HFFc6 (cell line): ENCODE results near the gene SLC66A2. TPM values are rescaled to one million over a fixed set of nuclear protein-coding genes. Genes with fewer than 3 reads are reported as not detected.

Source experiments
- DNase-seq: peaks from one replicate; pipeline ENCODE4 v3.0.0-alpha.2; 2018
- H3K27ac Mint-ChIP-seq: 2 replicates; pipeline ENCODE4 v1.8.0; 2020; ENCODE audit warnings: mild to moderate bottlenecking, mixed read lengths
- H3K27me3 Mint-ChIP-seq: 2 replicates; pipeline ENCODE4 v1.8.0; 2021; ENCODE audit warnings: mild to moderate bottlenecking, moderate library complexity, mixed read lengths; ENCODE audit not compliant: insufficient read depth
- H3K36me3 Mint-ChIP-seq: 2 replicates; pipeline ENCODE4 v1.8.0; 2021; ENCODE audit warnings: low read depth, mixed read lengths
- H3K4me1 Mint-ChIP-seq: 2 replicates; pipeline ENCODE4 v1.8.0; 2020; ENCODE audit warnings: low read depth, mixed read lengths
- H3K4me3 Mint-ChIP-seq: 2 replicates; pipeline ENCODE4 v1.8.0; 2020; ENCODE audit warnings: mild to moderate bottlenecking, moderate library complexity, mixed read lengths
- H3K9me3 Mint-ChIP-seq: 2 replicates; pipeline ENCODE4 v1.8.0; 2020; ENCODE audit warnings: mild to moderate bottlenecking, mixed read lengths
- CTCF ChIP-seq: fragments of 200-600 bp; sonication (generic); IDR thresholded peaks from 2 replicates; pipeline ENCODE4 v1.5.0; 2021; ENCODE audit warnings: antibody characterized with exemption, mild to moderate bottlenecking
- total RNA-seq, 6 experiments: library from RNA; stranded (reverse); fragmentation: NEBNext Ultra II Directional; extraction: Animal tissue kit (Norgen Biotek cat#: 25700); gene quantifications; 2 replicates in 1 of 6; 3 replicates in 5 of 6; pipeline ENCODE4 v1.2.3, GENCODE V29; 2021

Gene SLC66A2
- total RNA-seq, 6 experiments from 2014 or later = 26.6 to 41.2 (median 29.9) TPM

- TF ChIP-seq CTCF = no peak
- H3K36me3 Mint-ChIP-seq = peaks cover 38% of the 10 kb centered on the region
- H3K9me3 Mint-ChIP-seq = peaks cover 72% of the 10 kb centered on the region
- H3K4me1 Mint-ChIP-seq = no peaks in the 10 kb centered on the region
- H3K27ac Mint-ChIP-seq = no peak overlapping the region
- H3K27me3 Mint-ChIP-seq = peaks cover 5% of the 10 kb centered on the region; the same call in 1 of the 2 replicates
- no peak overlapping the region; the same call in 1 of the 2 replicates for H3K4me3 Mint-ChIP-seq
- no peak for DNase-seq
These were observed 53.4 kb downstream of the SLC66A2 start for GRCh38 chr18:79897940-79898625.

DNA sequence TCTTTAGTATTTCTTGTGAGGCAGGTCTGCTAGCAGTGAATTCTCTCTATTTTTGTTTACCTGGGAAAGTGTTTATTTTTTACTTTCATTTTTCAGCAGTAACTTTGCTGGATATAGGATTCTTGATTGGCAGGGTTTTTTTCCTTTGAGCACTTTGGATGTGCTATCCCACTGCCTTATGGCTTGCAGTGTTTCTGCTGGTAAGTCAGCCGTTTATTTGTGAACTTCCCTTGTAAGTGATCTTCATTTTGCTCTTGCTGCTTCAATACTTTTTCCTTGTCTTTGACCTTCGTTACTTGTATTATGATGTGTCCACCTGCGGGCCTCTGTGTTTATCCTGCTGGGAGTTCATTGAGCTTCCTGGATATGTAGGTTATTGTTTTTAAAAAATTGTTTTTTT is 54.7 kb downstream of the SLC66A2 start:
- peaks cover 39% of the 10 kb centered on the region for H3K36me3 Mint-ChIP-seq
- no peaks in the 10 kb centered on the region for H3K4me1 Mint-ChIP-seq
- H3K9me3 Mint-ChIP-seq = peaks cover 76% of the 10 kb centered on the region
- DNase-seq = no peak
- TF ChIP-seq CTCF = no peak
- H3K27ac Mint-ChIP-seq = no peak overlapping the region
- H3K4me3 Mint-ChIP-seq = no peak overlapping the region
- peaks cover 5% of the 10 kb centered on the region; the same call in 1 of the 2 replicates for H3K27me3 Mint-ChIP-seq

GRCh38 chr18:79890674-79891073 is 60.8 kb downstream of the SLC66A2 start:
- H3K27me3 Mint-ChIP-seq = peaks cover 2% of the 10 kb centered on the region; the same call in 1 of the 2 replicates
- H3K4me1 Mint-ChIP-seq = no peaks in the 10 kb centered on the region
- no peak for TF ChIP-seq CTCF
- no peak overlapping the region for H3K4me3 Mint-ChIP-seq
- H3K9me3 Mint-ChIP-seq = peaks cover 80% of the 10 kb centered on the region
- no peak overlapping the region for H3K27ac Mint-ChIP-seq
- DNase-seq = no peak
- peaks cover 28% of the 10 kb centered on the region for H3K36me3 Mint-ChIP-seq

DNA sequence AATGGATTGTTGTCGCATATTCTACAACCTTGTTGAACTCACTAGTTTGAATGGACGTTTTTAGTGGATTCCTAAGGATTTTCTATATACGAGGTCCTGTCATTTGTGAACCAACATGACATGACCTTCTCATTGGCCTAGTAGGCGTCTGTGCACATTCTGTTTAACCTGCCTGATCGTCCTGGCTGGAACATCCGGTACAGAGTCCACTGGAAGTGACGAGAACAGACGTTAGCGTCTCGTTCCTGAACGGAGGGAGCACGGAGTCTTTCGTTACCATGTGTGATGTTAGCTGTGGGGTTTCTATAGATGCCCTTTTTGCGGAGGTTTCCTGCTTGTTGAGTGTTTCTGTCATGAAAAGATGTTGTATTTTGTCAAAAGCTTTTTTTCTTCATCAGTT is 61.9 kb downstream of the SLC66A2 start:
- H3K27ac Mint-ChIP-seq = no peak overlapping the region
- no peak for TF ChIP-seq CTCF
- H3K4me1 Mint-ChIP-seq = no peaks in the 10 kb centered on the region
- H3K27me3 Mint-ChIP-seq = peaks cover 2% of the 10 kb centered on the region; the same call in 1 of the 2 replicates
- no peak for DNase-seq
- peaks cover 28% of the 10 kb centered on the region for H3K36me3 Mint-ChIP-seq
- peaks cover 74% of the 10 kb centered on the region for H3K9me3 Mint-ChIP-seq
- no peak overlapping the region for H3K4me3 Mint-ChIP-seq

DNA sequence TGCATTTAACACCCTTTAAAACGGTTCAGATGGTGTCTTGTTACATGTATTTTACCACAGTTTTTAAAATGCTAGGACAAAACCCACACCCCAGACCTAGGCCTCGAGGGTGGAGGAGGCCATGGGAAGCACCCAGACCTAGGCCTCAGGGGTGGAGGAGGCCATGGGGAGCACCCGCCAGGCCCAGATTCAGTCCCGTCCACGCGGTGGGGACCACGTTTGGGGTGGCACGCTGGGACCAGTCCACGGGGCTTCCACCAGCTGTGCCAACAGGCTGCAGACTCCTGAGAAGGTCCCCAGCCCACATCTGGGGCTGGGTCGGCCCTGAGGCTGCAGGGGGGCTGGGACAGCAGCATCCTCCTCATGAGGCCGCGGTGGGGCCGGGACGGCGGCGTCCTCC is 63.4 kb downstream of the SLC66A2 start:
- Mint-ChIP-seq H3K4me1 (no peaks in the 10 kb centered on the region), H3K9me3 (peaks cover 61% of the 10 kb centered on the region), H3K27me3 (peaks cover 2% of the 10 kb centered on the region; the same call in 1 of the 2 replicates), H3K36me3 (peaks cover 23% of the 10 kb centered on the region), H3K4me3 (no peak overlapping the region), H3K27ac (no peak overlapping the region)
- DNase-seq = no peak
- TF ChIP-seq CTCF = no peak
